SK-N-SH (cell line): ENCODE measurements around the gene SMAGP.

Source experiments
- CTCF ChIP-seq: fragments of 200-600 bp; sonication (generic); IDR thresholded peaks from 2 replicates; pipeline ENCODE4 v1.6.1; 2017; ENCODE audit warnings: antibody characterized with exemption, mild to moderate bottlenecking, moderate library complexity
- EZH2phosphoT487 ChIP-seq: fragments of 200-600 bp; sonication (generic); IDR thresholded peaks from 2 replicates; pipeline ENCODE4 v1.6.1; 2017; ENCODE audit warnings: low read depth, mixed run types, mild to moderate bottlenecking, antibody characterized with exemption, moderate library complexity, borderline replicate concordance
- GABPA ChIP-seq: IDR thresholded peaks from 2 replicates; pipeline ENCODE4 v1.4.0; 2012; ENCODE audit warnings: low read depth, mild to moderate bottlenecking
- JUND ChIP-seq: IDR thresholded peaks from 2 replicates; pipeline ENCODE4 v1.4.0; 2012
- MAX ChIP-seq: IDR thresholded peaks from 2 replicates; pipeline ENCODE4 v1.4.0; 2012; ENCODE audit warnings: low read depth
- MEF2A ChIP-seq: IDR thresholded peaks from 2 replicates; pipeline ENCODE4 v1.4.0; 2012; ENCODE audit warnings: low read depth, borderline replicate concordance
- MXI1 ChIP-seq: IDR thresholded peaks from 2 replicates; pipeline ENCODE4 v1.6.1; 2012; ENCODE audit warnings: mild to moderate bottlenecking, low read depth, low read length, improper control_type of control experiment
- NRF1 ChIP-seq: IDR thresholded peaks from 2 replicates; pipeline ENCODE4 v1.6.1; 2012; ENCODE audit warnings: low read depth, mild to moderate bottlenecking, low read length
- POLR2AphosphoS5 ChIP-seq: IDR thresholded peaks from 2 replicates; pipeline ENCODE4 v1.6.1; 2012; ENCODE audit warnings: low read depth, low read length
- REST ChIP-seq: IDR thresholded peaks from 2 replicates; pipeline ENCODE4 v1.6.1; 2012; ENCODE audit warnings: mild to moderate bottlenecking, low read depth, low read length, moderate library complexity
- SMC3 ChIP-seq: IDR thresholded peaks from 2 replicates; pipeline ENCODE4 v1.6.1; 2012; ENCODE audit warnings: low read depth, low read length, improper control_type of control experiment
- TEAD4 ChIP-seq: IDR thresholded peaks from 2 replicates; pipeline ENCODE4 v1.4.0; 2012; ENCODE audit warnings: mild to moderate bottlenecking, borderline replicate concordance; ENCODE audit not compliant: insufficient read depth
- USF2 ChIP-seq: fragments of 150-350 bp; IDR thresholded peaks from 2 replicates; pipeline ENCODE4 v1.6.1; 2017; ENCODE audit warnings: antibody characterized with exemption, low read length, low read depth, borderline replicate concordance

- TF ChIP-seq CTCF (no peak), EZH2phosphoT487 (no peak), USF2 (no peak), GABPA (peak; percentile 55), NRF1 (no peak), MEF2A (no peak), MXI1 (no peak), SMC3 (peak; percentile 17; the same call in 1 of the 2 replicates), POLR2AphosphoS5 (no peak), REST (no peak), TEAD4 (no peak), JUND (no peak), MAX (no peak)
Observed at GRCh38 chr12:51246254-51246853, 23.9 kb downstream of the SMAGP start.
